ENCODE results near the gene AKR1C4.
"Not testable (repeated sequence)": the region's sequence is repeated elsewhere in the genome, so short reads cannot be mapped to it uniquely, and the experiment has no call there.

AKR1C4 gene

DNA sequence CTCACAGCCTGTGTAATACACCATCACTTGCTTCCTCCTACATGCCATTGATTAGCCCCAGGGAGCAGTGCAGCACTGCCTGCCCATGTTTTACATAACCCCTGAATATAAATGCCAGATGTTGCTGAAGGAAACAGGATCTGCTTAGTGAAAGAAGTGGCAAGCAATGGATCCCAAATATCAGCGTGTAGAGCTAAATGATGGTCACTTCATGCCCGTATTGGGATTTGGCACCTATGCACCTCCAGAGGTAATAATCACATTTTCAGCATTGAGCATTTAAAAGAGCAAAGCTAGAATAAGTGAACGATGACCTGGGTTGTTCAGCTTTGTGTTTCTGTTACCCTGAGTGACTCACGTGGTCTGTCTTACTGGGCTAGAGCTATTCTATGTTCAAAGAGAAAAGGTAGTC lies at the start of gene AKR1C4:
AKR1C4 (plus strand) TSS at position 136 of the 412 bp plus-strand sequence; CDS start at position 167, 31 bp downstream.
- DNase-seq = no peak

DNA sequence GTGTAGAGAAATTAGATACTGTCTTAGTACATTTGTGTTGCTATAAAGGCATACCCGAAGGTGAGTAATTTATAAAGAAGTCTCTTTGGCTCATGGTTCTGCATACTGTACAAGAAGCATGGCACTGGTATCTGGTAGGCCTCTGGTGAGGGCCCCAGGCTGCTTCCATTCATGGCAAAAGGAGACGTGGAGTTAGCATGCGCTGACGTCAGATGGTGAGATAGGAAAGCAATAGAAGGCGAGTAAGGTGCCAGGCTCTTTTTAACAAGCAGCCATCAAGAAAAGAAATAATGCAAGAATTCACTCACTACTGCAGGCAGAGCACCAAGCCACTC lies 49.8 kb upstream of the AKR1C4 start:
- no peak for DNase-seq

DNA sequence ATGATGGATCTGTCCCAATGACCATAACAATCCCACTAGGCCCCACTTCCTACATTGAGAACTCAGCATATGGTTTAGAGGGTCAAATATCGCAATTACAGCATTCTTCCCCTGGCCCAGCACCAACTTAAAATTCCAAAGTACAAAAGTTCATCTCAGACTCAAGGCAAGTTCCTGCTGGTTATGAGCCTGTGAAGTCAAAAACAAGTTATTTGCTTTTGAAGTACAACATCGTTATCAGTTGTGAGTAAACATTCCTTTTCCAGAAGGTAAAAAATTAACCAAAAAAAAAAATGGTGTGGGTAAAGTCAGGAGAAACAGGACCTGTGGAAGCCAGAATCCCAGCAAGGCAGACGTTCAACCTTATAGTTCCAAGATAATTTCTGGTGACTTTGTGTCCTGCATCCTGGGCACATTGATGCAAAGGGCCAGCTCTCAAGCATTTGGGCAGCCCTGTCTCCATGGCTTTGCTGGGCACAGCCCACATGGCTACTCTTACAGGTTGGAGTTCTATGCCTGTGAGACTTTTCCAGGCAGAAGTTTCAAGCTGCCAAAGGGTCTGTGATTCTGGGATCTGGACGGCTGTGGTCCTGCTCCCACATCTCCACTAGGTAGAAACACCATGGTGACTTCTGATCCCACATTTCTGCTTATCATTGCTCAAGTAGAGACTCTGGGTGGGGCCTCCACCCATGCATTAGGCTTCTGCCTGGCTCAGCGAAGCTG lies 49.2 kb upstream of the AKR1C4 start:
- no peak for DNase-seq

DNA sequence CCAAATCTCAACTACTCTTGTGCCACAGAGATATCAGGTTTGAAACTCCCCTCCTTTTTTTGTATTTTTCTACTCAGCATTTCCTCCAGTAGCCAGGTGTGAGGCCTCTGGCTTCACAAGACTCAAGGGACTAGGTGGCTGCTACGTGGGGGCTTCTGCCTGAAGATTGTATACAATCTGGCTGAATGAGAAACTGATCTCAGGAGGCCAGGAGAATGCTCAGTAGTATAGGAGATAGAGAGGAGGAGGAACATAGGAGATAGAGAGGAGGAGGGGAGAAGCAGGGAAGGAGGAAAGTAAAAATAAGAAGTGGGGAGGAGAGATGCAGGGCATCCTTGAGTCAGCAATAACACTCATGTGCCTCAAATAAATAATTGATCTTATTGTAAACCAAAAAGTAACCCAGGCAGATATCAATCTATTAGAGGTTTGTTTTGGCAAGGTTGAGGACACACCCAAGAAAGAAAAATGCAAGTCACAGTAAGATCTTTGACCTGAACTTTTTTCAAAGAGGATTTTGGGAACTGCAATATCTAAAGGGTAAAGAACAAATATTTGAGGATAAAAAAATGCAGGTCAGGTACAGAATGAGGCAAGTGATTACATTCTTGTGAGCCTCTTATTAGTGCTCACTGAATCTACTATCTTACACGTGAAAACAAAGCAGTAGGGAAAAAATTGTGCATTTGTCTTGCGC lies 48.5 kb upstream of the AKR1C4 start:
- DNase-seq = no peak

DNA sequence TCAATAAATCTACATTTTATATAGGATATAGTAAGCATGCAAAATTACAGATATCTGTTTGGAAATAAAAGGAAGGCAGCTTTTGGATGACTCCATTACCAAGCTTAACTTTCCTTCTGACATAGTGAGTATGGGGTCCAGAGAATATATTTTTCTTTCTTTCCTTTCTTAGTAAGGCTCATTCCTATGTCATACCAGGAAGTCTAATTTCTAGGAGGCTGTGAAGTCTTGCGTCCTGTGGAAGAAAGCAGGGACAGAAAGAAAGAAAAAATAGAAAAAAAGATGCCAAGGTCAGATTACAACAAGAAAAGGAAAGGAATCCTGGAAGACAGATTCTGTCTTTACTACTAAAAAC lies 48.0 kb upstream of the AKR1C4 start:
- DNase-seq = no peak

DNA sequence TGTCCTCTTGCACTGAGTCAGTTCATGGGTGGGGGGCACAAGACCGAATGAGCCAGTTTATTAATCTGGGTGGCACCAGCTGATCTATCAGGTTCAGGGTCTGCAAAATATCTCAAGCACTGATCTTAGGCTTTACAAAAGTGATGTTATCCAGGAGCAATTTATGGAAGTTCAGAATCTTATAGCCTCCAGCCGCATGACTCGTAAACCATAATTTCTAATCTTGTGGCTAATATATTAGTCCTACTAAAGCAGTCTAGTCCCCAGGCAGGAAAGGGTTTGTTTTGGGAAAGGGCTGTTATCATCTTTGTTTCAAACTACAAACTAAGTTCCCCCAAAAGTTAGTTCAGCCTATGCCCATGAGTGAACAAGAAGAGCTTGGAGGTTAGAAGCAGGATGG lies 45.6 kb upstream of the AKR1C4 start:
- no peak for DNase-seq

DNA sequence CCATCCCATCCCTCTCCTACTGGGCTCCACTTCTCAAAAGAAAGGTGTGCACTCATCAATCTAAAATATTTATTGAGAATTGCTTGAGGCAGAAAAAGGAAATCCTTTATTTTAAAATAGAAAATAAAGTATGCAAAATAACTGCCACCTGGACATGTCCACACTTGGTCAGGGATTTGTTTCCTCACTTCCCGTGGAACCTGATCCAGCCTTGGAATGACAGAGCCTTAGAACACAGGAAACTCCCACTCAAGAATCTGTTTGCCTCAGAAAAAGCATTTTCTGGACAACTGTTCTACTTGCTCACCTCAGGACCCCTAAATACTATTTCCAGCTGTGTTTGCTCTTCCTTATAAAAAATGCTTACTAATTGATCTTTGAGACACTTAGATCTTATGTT lies 40.7 kb upstream of the AKR1C4 start:
- DNase-seq = no peak

DNA sequence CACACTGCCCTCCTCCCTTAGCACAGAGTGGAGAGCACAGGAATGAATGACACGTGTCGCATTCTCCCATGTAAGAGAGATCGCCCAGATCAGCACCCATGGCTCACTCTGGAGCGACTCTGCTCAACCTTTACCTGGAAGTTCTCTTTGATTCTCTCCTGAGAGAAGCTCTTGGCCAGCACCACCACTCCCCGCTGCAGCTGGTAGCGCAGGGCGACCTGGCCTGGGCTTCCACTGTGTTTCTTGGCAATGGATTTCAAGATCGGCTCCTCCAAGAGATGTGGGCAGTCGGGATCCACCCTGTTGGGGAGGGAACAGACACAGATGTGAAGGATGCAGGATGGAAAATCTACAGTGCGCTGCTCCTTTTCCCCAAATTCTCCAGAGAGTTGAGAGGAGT lies 39.1 kb upstream of the AKR1C4 start:
- DNase-seq = no peak

DNA sequence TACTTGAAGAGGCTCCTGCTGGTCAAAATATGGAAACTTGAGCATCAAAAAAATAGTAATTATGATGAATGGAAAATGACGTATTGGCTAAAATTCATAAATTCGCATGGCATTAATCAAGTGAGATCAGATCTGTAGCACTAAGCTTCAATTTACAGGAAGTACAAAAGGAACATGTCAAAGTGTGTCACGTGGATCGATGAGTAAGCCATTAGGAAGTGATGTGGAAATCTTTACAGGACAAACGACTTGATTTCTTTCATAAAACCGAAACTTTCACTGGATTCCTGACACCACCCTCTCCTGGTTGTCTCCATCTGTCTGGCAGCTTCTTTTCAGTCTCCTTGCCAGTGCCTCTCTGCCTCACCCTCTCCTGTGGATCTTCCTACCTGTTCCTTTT lies 37.5 kb upstream of the AKR1C4 start:
- no peak for DNase-seq

DNA sequence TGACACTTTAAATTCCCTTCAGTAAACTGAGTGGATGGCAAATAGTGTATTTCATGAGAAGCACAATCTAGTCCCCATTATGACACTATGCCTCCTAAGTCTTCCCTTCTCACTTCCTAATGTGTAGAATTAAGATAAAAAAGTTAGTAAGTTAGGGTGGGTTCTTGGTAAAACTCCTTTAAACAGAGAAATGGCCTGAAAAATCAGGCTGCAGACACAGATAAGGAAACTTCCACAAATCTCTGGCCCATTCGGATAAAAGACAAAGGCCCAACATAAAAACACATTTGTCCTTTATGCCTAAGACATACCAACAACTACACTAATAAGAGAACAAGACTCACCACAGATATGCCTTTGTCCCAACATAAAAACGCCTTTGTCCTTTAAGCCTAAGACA lies 33.1 kb upstream of the AKR1C4 start:
- DNase-seq = no peak

DNA sequence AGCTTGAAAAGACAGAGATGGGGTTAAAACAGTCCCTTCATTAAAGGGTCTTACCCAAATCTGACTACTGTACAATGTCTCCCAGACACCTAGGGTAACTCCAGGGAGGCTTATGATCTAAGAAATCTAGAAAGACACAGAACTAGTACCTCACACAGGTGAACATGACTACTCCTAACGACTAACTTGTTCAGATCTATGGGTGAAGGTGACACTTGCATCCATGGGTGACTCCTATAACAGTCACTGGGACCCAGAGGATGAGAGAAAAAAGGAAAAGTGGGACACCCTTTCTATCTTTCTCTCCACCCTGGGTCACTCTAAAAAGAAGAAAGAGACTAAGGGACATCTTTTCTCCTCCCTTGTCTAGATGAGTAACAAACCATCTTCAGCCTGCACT lies 30.9 kb upstream of the AKR1C4 start:
- no peak for DNase-seq

DNA sequence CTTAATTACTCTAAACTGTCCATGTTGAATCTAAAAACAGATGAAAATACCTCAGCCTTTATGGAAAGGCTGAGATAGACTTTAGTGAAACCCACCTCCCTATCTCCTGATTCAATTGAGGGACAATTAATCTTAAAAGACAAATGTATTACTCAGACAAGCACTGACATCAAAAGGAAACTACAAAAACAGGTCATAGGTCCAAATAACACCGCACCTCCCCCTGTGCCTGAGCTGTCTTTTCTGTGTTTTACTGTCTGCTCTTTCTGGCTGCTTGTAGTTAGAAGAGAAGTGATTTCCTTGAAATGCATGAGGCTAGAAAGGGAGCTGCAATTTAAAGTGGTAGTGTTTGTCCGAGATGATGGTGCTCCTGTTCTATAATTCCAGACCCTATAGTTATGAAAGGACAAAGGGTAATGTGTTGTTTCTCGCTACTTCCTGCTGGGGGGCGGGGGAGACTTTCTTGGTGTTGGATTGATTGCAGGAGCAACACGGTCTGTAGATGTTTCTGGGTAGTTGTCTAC lies 27.7 kb upstream of the AKR1C4 start:
- no peak for DNase-seq

DNA sequence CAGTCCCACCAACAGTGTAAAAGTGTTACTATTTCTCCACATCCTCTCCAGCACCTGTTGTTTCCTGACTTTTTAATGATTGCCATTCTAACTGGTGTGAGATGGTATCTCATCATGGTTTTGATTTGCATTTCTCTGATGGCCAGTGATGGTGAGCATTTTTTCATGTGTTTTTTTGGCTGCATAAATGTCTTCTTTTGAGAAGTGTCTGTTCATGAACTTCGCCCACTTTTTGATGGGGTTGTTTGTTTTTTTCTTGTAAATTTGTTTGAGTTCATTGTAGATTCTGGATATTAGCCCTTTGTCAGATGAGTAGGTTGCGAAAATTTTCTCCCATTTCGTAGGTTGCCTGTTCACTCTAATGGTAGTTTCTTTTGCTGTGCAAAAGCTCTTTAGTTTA lies 21.1 kb upstream of the AKR1C4 start:
- DNase-seq = not testable (repeated sequence)

DNA sequence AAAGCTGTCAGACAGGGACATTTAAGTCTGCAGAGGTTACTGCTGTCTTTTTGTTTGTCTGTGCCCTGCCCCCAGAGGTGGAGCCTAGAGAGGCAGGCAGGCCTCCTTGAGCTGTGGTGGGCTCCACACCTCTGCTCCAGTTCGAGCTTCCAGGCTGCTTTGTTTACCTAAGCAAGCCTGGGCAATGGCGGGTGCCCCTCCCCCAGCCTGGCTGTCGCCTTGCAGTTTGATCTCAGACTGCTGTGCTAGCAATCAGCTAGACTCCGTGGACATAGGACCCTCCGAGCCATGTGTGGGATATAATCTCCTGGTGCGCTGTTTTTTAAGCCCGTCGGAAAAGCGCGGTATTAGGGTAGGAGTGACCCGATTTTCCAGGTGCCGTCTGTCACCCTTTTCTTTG lies 16.1 kb upstream of the AKR1C4 start:
- not testable (repeated sequence) for DNase-seq

DNA sequence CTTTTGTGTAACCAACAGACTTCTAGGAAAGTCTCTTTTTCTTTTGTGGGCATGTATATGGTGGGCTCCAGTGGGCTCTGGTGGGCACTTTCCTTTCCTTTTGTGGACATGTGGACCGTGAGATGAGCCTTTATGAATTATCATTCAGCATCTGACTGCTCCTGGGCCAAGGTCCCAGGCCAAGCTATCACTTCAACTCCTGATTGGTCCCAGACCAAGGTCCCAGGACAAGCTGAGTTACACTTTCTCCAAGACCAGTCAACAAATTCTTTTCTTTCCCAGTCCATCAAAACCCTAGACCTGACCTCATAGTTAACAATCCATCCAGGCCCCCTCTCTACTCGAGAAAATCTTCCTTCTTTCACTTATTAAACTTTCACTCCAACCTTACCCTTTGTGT lies 12.7 kb upstream of the AKR1C4 start:
- DNase-seq = no peak

DNA sequence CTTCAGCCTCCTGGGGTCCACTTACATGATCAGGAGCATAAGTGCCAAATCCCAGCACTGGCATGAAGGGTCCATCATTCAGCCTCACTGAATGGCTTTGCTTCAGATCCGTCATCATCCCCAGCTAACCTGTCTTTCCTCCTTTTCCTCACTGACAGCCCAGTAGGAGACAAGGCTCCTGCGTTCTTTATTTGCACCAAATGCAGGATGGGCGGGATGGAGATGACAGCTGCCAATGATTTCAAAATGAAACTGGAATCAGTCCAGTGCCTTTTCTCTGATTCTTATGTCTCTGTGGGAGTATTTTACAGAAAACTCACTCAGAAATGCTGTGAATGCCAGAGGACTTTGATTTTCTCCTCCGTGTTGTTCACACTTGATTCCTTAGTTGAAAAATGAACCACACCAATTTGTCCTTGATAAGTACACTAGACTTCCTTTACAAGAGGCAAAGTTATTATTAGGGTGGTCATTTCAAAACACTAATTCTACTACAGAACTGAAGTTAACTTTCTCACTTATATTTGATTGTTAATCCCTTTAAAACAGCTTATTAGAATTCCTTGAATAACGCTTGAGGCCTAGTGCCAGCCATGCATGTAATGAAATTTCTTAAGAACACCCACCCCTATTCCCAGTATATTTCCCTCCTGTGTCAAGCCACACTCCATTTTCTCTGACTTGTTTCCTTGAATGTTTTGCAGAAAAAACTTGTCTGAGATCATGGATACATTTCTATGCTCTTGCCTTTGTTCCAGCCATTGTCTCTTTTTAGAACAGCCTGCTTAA lies 11.5 kb upstream of the AKR1C4 start, which contains the start of gene AKR1C8:
AKR1C8 (minus strand) TSS at position 164 of the 789 bp plus-strand sequence; CDS start at position 118, 46 bp downstream.
- DNase-seq = no peak

DNA sequence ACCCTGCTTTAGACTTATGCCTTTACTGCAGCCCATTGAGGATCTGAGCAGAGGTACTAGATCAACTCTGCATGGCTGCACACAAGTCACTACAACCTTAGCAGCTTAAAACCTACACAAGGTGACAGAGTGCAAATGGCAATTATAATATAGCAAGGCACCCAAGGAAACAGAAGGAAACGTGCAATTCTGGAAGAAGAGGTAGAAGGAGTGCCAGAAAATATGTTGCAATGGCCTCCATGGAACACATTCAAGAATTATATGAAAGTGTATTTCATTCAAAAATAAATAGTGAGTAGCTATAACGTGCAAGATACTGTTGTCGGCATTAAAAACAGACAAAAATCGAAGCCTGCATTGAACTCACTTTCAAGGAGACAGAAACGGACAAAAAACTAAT lies 8.8 kb upstream of the AKR1C4 start:
- no peak for DNase-seq

DNA sequence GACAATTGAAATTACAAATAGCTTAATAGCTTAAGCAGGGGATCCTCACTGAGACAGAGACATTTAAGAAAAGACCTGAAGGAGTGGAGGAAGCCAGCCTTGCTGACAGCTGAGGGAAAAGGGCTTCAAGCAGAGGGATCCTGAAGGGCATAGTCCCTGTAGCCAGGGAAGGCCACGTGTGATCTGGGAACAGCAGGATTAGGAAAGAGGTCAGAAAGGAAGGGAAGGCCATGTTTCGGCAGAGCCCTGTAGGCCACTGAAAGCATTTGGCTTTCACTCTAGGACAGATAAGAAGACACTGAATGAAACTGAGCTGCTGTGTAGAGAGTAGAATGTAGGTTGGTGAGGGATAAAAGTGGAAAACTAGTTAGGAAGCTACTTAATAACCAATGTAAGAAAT lies 8.3 kb upstream of the AKR1C4 start:
- DNase-seq = no peak

DNA sequence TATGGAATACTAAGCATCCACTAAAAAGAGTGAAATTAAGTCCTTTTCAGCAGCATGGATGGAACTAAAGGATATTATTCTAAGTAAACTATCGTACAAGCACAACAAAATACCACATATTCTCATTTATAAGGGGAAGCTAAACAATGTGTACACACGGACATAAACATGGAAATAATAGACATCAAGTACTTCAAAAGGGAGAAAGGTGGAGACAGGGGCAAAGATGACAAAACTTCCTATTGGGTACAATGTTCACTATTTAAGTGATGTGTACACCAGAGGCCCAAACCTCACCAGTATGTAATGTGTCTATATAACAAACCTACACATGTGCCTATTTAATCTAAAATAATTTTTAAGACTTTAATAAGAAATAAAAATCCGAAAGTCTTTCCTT lies 2.2 kb upstream of the AKR1C4 start:
- no peak for DNase-seq

DNA sequence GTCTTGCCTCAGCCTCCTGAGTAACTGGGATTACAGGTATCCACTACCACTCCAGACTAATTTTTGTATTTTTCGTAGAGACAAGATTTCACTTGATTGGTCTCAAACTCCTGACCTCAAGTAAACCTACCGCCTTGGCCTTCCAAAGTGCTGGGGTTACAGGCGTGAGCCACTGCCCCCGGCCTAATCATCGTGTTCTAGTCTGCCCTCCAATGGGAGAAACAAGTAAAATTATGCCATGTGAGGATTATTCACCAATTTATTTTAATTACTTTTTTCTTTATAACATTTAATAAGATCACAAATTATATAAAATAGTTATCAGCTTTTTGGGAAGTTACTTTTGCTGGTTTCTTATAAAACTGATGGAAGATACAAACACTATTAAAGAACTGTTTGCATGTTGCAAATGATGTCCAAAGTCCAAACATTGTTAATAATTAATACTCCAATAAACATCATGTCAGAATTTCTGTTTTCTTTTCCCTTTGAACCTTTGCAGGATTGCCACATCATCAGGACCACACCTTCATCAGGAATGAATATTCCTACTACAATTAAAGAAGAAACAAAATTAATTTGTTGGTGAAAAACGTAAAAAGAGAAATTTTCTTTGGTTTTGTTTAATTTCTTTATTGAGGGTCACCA lies 786 bp upstream of the AKR1C4 start:
- no peak for DNase-seq

DNA sequence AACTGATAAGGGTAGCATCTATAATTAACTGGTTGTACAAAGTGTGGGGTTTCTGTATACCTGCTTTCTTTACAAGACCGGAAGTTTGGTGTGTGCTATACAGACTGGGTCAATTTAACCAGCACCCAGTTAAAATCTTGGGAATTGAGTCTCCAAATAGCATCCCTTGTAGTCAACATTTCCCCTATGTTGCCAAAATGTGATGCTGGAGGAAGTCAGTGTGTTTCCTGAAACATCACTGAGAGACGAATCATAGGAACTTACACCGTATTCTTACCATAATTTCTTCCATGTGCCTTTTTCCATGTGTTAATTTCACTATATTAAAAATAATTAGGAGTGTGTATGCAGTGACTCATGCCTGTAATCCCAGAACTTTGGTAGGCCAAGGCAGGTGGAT lies 1.7 kb downstream of the AKR1C4 start:
- no peak for DNase-seq

DNA sequence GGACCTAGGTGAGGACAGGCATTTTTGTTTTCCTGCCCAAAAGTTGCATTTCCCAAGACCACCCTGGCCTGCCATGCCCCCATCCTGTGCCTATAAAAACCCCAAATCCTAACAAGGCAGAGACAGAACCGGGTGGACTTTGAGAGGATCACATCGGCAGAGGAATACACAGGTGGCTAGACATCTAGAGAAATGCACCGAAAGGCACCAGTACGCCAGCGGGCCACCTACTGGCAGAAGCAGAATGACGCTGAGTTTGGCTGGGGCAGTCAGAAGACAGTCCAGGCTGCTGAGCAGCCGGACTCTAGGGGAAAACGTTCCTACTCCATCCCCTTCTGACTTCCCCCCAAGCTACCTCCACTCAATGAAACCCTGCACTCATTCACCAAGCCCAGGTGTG lies 2.8 kb downstream of the AKR1C4 start:
- DNase-seq = no peak

DNA sequence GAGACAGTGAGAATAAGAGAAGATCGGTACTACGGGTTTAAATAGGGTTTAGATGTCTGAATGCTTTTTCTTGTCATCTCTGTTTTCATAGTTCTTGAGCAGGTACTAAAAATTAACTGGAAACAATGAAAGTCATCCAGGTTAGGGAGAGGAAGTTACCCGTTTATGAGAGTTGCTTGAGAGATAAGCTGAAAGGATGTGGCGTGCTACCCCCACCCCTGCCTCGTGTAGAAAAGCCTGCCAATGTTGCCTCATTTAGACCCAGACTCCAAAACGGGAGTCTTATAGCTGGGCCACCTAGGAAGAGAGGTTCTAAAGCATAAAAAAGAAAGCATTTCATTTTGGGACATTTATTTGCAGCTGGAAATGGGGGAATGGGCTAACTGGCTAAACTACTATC lies 10.2 kb downstream of the AKR1C4 start:
- DNase-seq = no peak
